ENCODE measurements around the gene SPACDR. TPM values are rescaled to one million over a fixed set of nuclear protein-coding genes. Genes with fewer than 3 reads are reported as not detected.
A peak's percentile ranks its signal among the peaks of the same experiment; 100 is the strongest.

SPACDR gene
- total RNA-seq, 1 experiment from 2014 or later = 1.5 TPM

DNA sequence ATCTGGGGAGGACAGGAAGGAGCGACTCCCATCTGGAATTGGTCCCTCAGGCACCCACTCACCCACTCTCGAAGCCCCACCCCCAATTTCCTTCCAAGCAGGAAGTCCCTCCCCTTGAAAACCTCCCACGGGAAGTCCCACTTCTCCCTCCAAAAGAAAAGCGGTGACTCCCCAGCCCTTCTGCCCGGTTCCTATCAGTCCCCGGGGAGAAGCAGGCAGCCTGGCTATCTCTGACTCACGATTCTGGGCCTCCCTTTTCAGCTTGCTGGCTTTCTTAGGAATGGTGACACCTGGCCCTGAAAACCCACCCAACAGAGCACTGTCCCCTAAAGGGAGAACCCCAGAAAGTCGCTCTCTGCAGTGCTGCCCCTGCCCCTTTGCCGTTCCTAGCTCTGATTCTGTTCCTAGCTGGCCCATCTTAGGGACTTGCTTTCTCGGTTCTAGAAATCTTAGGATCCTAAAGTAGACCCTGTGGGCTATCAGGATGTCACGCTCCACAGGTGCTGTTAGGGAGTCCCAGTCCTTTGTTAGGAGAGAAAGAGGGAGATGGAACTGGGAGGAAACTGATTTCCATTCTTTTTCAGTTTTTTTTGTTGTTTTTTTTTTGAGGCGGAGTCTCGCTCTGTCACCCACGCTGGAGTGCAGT lies 8.9 kb upstream of the SPACDR start:
- H3K4me1 ChIP-seq (ENCODE audit: control insufficient read depth, insufficient read depth, low read length) = peaks cover 35% of the 10 kb centered on the region
- ATAC-seq = no peak
- H3K9me3 ChIP-seq (ENCODE audit: control insufficient read depth, insufficient read depth, low read depth, low read length) = no peaks in the 10 kb centered on the region
- ChIA-PET POLR2A (interaction anchor here (0.6 kb wide), 1 partner anchor 118 kb away, joined by 4 read pairs; no protein-coding TSS in a partner anchor), CTCF (no interaction called here)
- TF ChIP-seq, protein P1, sequence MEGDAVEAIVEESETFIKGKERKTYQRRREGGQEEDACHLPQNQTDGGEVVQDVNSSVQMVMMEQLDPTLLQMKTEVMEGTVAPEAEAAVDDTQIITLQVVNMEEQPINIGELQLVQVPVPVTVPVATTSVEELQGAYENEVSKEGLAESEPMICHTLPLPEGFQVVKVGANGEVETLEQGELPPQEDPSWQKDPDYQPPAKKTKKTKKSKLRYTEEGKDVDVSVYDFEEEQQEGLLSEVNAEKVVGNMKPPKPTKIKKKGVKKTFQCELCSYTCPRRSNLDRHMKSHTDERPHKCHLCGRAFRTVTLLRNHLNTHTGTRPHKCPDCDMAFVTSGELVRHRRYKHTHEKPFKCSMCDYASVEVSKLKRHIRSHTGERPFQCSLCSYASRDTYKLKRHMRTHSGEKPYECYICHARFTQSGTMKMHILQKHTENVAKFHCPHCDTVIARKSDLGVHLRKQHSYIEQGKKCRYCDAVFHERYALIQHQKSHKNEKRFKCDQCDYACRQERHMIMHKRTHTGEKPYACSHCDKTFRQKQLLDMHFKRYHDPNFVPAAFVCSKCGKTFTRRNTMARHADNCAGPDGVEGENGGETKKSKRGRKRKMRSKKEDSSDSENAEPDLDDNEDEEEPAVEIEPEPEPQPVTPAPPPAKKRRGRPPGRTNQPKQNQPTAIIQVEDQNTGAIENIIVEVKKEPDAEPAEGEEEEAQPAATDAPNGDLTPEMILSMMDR (IDR thresholded peaks at IDR 0.05) = no peak
- TF ChIP-seq SIN3A (IDR thresholded peaks at IDR 0.05; ENCODE audit: borderline replicate concordance, insufficient read depth, low read depth, low read length) = no peak
- TF ChIP-seq POLR2AphosphoS5 (IDR thresholded peaks at IDR 0.05; ENCODE audit: low read depth, low read length) = no peak
- TF ChIP-seq, protein P2, sequence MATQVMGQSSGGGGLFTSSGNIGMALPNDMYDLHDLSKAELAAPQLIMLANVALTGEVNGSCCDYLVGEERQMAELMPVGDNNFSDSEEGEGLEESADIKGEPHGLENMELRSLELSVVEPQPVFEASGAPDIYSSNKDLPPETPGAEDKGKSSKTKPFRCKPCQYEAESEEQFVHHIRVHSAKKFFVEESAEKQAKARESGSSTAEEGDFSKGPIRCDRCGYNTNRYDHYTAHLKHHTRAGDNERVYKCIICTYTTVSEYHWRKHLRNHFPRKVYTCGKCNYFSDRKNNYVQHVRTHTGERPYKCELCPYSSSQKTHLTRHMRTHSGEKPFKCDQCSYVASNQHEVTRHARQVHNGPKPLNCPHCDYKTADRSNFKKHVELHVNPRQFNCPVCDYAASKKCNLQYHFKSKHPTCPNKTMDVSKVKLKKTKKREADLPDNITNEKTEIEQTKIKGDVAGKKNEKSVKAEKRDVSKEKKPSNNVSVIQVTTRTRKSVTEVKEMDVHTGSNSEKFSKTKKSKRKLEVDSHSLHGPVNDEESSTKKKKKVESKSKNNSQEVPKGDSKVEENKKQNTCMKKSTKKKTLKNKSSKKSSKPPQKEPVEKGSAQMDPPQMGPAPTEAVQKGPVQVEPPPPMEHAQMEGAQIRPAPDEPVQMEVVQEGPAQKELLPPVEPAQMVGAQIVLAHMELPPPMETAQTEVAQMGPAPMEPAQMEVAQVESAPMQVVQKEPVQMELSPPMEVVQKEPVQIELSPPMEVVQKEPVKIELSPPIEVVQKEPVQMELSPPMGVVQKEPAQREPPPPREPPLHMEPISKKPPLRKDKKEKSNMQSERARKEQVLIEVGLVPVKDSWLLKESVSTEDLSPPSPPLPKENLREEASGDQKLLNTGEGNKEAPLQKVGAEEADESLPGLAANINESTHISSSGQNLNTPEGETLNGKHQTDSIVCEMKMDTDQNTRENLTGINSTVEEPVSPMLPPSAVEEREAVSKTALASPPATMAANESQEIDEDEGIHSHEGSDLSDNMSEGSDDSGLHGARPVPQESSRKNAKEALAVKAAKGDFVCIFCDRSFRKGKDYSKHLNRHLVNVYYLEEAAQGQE (IDR thresholded peaks at IDR 0.05; ENCODE audit: insufficient read depth in 1 of 2, low read depth in 2 of 2, low read length in 1 of 2) = no peak
- TF ChIP-seq TCF7L2 (IDR thresholded peaks at IDR 0.05; ENCODE audit: low read depth, low read length) = no peak
- in situ Hi-C loops (cut with HindIII; ENCODE audit: low pct_unique_long_range_greater_than_20kb, low sequenced_read_pairs) (no loop called here), intact Hi-C loops (cut with micrococcal nuclease; ENCODE audit: unreplicated experiment) (no loop called here)
- no peak for DNase-seq (ENCODE audit: low read depth, low spot score)
- no peaks in the 10 kb centered on the region; the same call in 1 of the 2 replicates for H3K36me3 ChIP-seq (ENCODE audit: control insufficient read depth, insufficient read depth, low read length)
- no peaks in the 10 kb centered on the region for H3K27me3 ChIP-seq (ENCODE audit: control insufficient read depth, insufficient read depth, low read length)
- no peak overlapping the region for H3K4me3 ChIP-seq (ENCODE audit: low read depth in 2 of 2, low read length in 2 of 2)
- peak overlapping the region; percentile 40; the same call in 1 of the 2 replicates for H3K27ac ChIP-seq (ENCODE audit: low read length)
- BruUV-seq (replicated peaks) = no TSS peak

DNA sequence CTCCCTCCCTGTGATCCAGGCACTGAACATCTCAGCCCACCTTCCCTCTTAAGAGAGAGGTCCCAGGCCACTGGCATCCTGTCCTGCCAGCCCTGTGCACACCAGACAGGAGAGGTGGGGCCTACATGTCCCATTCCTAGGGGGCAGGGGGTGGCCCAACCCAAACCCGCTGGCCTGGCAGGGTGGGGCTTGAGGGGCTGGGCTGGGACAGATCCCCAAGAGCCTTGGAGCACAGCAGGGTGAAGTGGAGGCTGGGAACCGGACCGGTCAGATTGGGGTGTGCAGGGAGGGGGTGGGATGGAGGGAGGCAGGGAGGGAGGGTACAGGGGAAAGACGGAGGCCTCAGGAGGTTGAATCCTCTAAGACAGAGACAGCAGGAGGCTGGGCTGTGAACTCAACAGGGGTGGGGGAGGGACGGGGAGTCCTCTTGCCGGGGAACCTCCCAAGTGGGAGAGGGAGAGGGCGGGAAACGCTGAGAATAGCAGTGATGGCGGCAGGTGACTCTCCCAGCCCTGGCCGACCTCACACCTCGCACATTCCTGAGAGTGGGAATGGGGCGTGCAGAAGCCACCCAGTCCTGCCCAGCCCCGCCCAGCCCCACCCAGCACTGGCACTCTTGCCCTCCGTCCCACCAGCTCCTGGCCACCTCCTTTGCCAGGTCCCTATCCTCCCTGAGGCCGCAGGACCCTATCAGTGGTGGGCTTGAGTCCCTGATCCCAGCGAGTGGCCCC lies 8.2 kb upstream of the SPACDR start:
- BruUV-seq (replicated peaks) = no TSS peak
- no peaks in the 10 kb centered on the region for H3K9me3 ChIP-seq (ENCODE audit: control insufficient read depth, insufficient read depth, low read depth, low read length)
- no peak for DNase-seq (ENCODE audit: low read depth, low spot score)
- intact Hi-C loops (cut with micrococcal nuclease; ENCODE audit: unreplicated experiment) (no loop called here), in situ Hi-C loops (cut with HindIII; ENCODE audit: low pct_unique_long_range_greater_than_20kb, low sequenced_read_pairs) (no loop called here)
- no peaks in the 10 kb centered on the region; the same call in 1 of the 2 replicates for H3K36me3 ChIP-seq (ENCODE audit: control insufficient read depth, insufficient read depth, low read length)
- no peak overlapping the region for H3K4me3 ChIP-seq (ENCODE audit: low read depth in 2 of 2, low read length in 2 of 2)
- TF ChIP-seq POLR2AphosphoS5 (IDR thresholded peaks at IDR 0.05; ENCODE audit: low read depth, low read length) (no peak), SIN3A (IDR thresholded peaks at IDR 0.05; ENCODE audit: borderline replicate concordance, insufficient read depth, low read depth, low read length) (no peak), TCF7L2 (IDR thresholded peaks at IDR 0.05; ENCODE audit: low read depth, low read length) (no peak)
- TF ChIP-seq, protein P2 (IDR thresholded peaks at IDR 0.05; ENCODE audit: insufficient read depth in 1 of 2, low read depth in 2 of 2, low read length in 1 of 2) = no peak
- TF ChIP-seq, protein P1 (IDR thresholded peaks at IDR 0.05) = no peak
- no peaks in the 10 kb centered on the region for H3K27me3 ChIP-seq (ENCODE audit: control insufficient read depth, insufficient read depth, low read length)
- no peak for ATAC-seq
- POLR2A ChIA-PET = interaction anchor here (0.6 kb wide), 1 partner anchor 119 kb away, joined by 4 read pairs; no protein-coding TSS in a partner anchor
- CTCF ChIA-PET = interaction anchor here (0.6 kb wide), 1 partner anchor 78 kb away, joined by 4 read pairs; no protein-coding TSS in a partner anchor
- H3K27ac ChIP-seq (ENCODE audit: low read length) = no peak overlapping the region
- peaks cover 35% of the 10 kb centered on the region for H3K4me1 ChIP-seq (ENCODE audit: control insufficient read depth, insufficient read depth, low read length)

Data from Panc1 (cell line).